Fibroblast of skin of left biceps (primary cell): ENCODE data around the gene DCDC1.
"Not testable (repeated sequence)": the region's sequence is repeated elsewhere in the genome, so short reads cannot be mapped to it uniquely, and the experiment has no call there.

Source experiments
- DNase-seq, 2 experiments: peaks; one replicate each; pipeline ENCODE4 v3.0.0-alpha.2; 2013; ENCODE audit warnings: low read depth in 2 of 2

DCDC1 gene

DNA sequence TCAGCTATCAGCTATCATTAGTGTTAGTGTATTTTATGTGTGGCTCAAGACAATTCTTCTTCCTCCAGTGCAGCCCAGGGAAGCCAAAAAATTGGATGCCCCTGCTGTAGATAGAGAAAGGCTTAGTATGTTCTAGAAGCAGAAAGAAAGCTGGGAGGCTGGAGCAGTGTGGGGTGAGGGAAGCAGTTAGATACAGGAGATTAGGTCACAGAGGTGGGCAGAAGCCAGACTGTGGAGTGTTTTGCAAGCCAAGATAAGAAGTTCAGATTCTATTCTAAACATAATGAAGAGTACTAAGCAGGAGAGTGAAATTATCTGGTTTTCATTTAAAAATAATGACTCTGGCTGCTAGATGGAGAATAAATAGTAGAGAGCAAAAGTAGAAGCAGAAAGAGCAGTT lies 381.7 kb downstream of the DCDC1 start:
- no peak for DNase-seq

DNA sequence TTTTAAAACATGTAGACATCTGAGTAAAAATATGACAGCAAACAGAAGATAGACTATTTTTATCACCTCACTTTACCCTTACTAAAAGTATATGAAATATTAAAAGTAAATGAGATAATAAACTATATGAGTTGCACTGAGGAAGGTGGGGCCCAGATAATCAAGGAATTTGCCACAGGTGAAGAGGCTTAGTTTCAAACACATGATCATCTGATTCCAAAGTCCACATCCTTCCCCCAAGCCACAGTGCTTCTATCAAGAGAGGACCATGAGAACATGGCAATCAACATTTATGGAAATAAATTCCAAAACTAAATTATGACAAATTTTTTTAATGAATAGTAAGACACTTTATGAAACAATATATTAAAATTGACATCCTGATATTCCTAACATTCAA lies 384.0 kb downstream of the DCDC1 start:
- no peak for DNase-seq

DNA sequence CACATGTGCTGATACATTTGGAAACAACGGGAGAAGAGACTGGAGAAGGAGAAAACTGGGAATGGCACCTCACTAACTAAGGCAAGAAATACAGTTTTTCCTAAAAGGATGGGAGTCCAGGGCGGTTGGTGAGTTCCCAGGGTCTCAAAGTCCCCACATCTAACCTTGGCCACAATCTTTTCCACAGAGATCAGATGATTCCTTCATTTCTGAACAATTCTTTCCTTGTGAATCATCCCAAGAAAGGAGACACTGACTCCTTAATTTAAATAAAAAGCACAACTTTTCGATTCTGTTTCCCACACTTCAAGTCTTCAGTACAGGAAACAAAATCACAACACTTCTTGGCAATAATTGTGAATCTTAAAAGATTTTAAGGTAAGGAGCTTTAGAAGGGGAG lies 384.7 kb downstream of the DCDC1 start:
- DNase-seq: no peak

DNA sequence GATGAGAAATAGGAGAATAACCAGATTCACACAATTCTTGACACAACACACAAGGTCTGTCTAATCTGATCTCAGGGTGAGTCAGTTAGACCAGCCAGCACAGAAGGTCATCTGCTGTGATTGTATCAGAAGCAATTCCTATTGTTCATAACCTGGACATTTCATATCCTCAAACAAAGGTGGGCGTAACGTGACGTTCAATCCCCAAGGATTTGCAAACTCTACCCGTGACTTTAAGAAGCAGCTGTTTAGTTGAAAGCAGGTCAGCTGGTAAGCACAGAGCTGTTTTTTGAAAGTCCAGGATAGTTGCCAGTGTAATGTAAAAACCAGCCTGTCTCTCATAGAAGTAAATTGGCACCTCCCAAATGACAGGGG lies 385.1 kb downstream of the DCDC1 start:
- no peak for DNase-seq

DNA sequence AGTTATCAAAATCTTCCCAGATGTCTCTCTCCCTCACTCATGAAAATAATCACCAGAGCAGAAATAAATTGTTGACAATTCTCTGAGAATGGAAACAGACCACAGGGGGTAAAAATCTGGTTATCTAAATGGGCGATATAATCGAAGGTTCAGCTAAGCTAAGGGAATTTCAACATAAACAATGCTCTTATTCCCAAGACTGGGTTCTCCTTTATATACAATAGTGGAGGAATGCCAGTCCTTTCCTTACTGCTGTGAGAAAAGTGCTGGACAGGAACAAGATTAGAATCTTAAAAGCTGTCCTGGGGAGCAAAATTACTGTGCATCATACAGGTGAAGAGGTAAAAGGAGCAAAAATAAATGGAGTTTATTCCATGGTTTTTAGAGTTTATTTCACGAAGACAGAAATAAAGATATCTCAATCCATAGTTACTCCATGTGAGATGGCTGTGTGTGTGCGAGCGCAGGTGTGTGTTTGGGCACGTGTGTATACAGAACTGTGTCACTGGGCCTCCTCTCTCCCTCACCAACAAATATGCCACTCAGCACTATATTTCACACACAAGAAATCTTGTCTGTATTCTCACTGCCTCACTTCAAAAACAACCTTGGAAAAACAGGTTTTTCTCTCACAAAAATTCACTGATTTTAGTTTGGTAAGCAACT lies 385.6 kb downstream of the DCDC1 start:
- DNase-seq: no peak

DNA sequence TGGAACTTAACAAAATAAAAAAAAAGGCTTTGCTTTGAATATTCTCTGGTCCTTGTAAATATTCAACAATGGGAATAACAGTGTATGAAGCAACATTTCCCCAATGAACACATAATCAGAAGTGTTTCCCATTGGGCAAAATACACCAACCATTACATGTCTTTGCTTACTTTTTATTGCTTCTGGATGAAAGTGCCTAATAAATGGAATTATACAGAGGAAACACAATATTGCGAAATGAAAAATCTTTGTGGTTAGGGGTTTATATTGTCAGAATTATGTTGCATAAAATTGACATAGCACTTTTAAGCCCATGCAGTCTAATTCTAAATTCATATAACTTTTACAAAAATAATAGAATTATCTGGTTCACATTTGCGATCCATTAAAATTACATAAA lies 386.4 kb downstream of the DCDC1 start:
- DNase-seq: no peak

DNA sequence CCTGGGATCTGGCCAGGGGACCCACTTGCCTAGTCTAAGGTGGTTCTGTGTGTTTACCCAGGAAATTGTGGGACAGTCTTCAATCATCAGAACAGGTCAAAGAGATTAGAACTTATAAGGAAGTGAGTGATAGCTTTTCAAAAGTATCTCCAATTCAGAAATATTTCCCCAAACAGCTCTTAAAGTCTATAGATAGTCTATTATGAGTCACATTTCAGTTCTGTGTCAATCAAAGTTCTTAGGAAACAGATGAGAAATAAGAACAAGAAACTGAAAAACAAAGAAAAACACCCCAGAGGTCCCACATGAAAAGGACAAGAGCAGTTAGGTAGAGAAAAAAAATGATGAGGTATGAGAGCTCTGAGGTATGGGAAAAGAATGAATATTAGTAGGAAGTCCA lies 402.0 kb downstream of the DCDC1 start:
- no peak for DNase-seq

DNA sequence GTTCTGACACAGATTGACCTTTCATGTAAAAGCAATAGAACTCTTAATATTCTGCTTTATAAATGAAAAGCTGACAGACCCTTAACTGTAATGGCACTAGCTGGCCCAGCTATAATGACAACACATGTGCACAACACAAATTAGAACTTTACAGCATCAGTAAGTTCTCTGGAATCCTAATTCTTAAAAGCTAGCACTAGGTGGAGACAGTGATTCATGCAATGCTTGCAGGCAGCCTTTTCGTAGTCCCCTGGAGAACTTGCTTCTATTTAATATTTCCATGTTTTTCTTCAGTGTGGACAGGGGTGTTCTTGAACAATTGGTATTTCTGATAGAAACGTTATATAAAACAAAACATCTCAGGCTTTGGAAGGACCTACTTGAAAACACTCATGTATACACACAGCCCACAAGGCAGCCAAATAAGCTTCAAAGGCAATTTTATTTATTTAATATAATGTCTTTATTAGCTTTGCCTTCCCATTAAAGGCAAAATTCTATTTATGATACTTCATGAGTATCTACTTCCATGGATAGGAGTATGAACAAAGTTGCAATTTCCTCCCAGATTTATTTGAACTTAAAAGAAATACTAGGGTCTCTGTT lies 409.0 kb downstream of the DCDC1 start:
- no peak for DNase-seq

DNA sequence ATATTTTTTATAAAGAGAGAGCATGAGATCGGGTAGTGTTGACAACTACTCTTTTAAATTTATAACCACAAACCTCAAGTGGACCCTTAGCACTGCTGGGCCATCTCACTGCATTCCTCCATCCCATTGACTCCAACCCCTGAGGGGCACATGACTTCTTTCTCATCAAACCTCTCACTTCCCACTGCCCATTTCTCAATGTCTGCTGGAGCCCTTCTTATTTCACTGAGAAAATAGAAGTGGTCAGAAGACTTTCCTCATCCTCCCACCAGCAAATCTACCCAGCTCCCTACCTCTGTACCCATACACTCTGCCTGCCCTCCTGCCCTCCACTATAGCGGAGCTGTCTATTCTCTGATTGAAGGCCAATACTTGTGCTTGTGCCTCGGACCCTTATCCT lies 412.8 kb downstream of the DCDC1 start:
- no peak for DNase-seq

DNA sequence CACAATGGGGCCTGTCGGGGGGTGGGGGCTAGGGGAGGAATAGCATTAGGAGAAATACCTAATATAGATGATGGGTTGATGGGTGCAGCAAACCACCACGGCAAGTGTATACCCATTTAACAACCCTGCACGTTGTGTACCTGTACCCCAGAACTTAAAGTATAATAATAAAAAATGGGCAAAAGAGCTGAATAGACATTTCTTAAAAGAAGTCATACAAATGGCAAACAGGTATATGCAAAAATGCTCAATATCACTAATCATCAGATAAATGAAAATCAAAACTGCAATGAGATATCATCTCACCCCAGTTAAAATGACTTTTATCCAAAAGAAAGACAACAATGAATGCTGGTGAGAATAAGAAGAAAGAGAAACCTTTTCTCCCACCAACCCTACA lies 419.7 kb downstream of the DCDC1 start:
- DNase-seq: no peak

DNA sequence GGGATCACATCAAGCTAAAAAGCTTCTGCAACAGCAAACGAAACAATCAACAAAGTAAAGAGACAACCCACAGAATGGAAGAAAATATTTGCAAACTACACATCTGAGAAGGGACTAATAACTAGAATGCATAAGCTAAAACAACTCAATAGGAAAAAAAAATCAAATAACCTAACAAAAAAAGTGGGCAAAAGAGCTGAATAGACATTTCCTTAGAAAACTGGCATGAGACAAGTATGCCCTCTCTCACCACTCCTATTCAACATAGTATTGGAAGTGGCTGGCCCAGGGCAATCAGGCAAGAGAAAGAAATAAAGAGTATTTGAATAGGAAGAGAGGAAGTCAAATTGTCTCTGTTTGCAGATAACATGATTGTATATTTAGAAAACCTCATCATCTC lies 421.8 kb downstream of the DCDC1 start:
- DNase-seq: not testable (repeated sequence)

DNA sequence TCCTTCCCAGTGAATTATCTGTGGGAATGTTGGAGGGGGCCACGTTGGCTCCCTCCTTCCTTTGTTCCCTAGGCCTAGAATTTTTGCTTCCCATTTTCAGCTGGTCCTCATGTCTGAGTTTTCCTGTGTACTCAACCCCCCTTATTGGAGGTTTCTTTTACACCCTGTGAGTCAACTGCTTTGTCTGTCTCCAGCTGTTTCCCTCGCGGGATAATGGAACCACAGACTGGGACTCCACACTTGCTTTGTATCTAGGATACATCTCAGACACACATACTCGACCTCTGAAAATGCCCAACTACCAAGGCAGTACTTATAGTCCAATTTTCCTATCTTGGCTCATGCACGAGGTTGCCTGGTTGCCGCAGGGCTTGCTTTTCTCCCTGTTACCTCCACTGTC lies 430.7 kb downstream of the DCDC1 start:
- DNase-seq: no peak

DNA sequence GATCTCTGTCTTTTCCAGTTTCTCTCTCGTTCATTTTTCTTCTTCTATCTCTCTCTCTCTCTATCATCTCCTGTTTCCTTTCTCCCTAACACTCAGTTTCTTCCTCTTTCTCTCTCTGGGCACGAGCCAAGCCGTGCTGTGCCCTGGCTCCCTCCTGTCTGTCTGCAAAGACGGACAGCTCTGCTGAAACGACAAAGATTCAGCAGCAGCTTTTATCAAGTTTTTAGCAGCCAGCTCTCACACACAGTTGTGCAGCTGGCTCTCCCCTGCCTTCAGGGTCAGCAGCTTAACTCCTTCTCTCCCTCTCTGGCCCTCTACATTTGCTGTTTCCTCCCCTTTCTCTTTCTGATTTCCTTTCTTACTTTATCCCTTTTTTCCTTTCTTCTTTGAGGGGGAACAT lies 431.4 kb downstream of the DCDC1 start:
- no peak for DNase-seq

DNA sequence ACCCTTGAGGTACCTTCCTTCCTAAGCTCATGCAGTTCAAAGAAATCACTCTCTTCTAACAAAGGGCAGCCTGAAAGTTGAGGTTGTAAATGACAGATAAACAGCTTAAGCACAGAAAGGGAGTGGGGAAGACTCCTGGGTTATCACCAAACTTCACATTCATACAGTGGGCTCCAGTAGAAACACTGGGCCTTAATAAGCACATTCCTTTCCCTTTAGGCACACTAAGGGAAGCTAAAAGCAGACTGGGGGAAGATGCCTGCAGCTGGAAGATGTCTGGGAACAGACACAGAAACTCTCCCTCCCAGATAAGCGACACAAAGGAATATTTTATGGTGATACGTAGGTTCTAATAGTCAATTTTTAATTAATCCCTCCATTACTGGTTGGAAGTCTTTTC lies 433.0 kb downstream of the DCDC1 start:
- no peak for DNase-seq

DNA sequence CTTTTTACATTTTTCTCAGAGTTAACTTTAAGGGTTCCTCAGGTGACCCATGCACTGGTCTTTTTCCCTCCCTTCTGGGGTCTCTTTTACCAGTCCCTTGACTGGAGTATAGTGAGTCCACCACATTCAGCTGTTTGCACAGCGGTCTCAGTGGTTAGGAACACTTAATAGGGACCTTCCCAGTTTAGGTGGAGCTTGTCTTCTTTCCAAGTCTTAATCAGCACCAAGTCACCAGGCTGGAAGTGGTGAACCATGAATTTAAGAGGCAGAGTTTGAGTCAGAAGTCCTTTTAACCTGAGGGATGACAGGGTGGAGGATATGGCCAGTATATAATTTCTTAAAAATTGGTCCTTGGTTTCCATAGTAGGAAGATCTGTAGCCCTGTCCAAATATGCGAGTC lies 433.7 kb downstream of the DCDC1 start:
- no peak for DNase-seq

DNA sequence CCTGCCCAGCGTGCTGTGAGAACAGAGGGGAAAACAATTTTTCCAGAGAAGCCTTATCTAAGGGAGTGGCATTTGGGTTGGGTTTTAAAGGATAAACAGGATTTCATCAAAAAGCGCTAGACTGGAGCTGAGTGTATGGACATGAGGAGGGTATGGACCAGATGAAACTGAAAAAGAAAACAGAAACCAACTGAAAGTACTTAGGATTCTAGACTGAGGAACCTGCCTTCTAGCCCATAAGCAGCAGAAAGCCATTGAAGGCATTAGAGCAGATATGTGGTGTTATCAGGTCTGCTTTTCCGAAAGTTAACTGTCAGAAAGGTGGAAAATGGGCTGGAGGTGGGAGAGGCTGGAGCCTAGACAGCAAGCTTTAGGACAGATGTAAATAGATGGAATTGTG lies 443.4 kb downstream of the DCDC1 start:
- DNase-seq: no peak

DNA sequence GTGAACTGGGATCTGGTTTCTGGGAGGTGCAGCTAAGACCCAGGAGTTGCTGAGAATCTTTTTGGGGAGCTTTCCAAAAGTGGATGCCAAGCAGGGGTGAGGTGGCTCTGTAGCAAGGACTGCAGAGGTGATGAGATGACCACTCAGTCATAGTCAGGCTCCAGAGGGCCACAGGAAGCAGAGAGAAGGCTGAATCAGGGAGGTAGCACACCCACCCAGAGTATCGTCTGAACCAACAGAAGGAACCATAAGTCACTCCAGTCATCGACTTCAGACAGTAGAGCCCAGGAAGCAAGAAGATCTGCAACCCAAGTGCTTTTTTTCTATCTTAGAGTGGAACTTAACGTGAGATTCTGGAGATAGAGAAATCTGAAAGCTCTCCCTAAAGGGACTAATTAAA lies 447.7 kb downstream of the DCDC1 start:
- DNase-seq: no peak

DNA sequence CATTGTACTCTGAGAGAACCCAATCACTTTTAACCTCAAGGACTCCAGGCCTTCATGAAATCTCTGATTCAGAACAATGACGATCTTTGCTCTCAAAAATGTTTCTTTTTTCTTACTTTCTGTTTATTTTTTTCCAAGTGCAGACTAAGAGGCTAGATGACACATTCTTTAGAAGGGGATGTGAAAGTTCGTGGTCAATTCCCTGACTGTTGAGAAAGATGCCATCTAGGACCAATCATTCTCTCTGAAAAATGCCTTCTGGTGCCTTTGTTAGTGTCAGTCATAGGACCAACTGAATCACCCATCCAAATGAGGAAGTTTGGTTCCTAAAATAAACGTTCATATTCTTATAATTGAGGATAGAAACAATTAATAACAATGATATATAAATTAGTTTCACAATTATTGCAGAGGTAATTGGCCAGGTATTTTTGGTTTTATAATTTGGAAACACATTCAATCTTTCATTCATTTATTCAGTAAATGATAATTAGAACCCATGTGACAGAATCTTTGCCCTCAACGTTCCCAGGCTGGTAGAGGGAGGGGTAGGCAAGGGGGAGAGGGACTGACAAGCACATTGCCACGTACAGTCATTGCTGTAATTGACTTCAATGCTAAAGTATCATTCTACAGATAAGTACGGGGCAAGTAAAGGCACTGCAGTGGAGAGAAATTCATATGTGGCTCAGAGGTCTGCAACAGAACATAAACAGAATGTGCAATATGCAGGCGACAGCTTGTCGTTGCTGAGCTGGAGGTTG lies 450.0 kb downstream of the DCDC1 start:
- no peak for DNase-seq

DNA sequence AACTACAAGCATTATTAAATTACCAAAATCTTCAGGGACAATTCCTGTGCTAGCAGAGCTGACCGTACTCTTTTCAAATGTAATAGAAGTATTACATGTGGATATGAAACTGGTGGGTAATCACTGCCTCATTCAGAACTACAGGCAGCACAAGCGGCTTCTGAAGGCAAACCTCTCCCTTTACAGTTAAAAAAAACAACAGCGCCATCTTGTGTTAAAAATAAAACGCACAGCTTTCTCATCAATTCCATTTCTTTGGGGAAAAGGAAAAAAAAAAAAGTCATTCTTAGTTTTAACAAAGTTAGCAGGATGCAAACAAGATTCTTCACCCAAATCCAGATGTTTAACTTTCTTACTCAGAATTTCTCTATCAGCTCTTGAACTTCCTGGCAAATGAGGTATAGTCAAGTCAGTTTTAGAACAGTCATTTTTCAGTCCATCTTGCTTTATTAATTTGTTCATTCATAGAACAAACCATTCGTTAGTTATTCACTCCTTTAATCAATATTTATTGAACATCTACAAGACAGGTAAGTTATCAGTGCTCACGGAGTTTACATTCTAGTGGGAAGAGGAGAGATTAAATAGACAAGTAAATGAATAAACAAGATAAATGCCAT lies 451.6 kb downstream of the DCDC1 start:
- DNase-seq: peak; percentile 24 to 25

DNA sequence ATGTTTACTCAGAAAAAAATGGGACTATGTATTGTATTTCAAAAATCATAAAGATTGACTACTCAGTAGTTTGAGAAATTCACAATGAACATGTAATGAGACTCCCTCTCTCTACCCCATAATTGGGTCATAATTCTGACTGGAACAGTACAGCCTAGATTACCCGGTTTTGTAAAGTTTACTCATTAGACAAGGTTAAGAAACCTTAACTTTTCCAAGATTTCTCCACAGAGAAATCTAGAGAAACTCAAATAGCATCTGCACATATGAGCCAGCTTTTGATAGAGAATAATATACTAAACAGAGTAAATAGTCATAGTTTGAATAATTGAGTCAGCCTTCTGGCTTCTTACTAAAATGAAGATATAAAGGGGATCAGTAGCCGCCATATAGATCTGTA lies 452.3 kb downstream of the DCDC1 start:
- DNase-seq: no peak

DNA sequence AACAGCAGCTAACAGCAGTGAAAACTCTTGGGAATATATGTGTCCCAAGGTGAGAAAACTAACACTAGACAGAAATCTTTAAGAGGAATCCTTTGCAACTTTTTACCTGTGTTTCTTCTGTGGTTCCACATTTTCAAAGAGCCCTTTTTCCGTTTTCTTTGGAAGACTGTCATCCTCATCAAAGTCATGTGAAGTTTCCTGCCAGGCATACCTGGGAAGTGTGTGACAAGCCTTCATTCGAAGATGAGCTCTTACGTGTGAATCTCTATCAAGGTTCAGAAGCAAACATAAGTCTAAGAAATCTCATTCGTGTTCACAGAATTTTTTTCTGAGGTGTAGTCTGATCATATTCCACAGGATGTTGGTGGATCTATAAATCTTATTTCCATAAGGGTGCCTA lies 452.8 kb downstream of the DCDC1 start:
- no peak for DNase-seq

DNA sequence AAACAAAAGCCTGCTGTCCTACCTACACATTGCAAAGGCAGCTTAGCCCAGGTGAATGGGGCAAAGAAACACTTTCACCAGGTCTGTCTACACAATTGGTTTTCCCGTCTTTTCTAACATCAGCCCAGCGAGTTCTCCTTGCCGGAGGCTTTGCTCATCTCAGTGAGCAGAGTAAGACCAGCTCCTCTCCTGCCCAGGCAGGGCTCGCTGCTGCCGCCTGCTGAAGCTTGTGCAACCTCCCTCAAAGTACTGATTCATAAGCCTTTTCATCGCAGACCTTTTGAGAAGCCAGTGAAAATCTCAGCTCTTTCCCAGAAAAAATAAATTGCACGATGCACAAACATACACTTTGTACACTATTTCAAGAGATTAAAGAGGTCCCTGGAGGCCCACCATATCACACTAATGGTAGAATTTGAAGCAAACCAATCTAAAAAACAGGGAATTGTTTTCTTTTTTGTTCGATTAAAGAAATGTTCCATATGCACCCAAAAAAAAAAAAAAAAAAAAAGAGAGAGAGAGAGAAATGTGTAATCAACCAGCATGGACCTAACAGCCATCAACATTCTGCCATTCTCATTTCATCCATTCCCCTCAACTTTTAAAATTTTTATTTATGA lies 455.3 kb downstream of the DCDC1 start:
- DNase-seq: peak; percentile 4 to 7
